ENCODE data around the gene PLA2G10. TPM values are rescaled to one million over a fixed set of nuclear protein-coding genes. Genes with fewer than 3 reads are reported as not detected.
A peak's percentile ranks its signal among the peaks of the same experiment; 100 is the strongest.
"Not testable (repeated sequence)": the region's sequence is repeated elsewhere in the genome, so short reads cannot be mapped to it uniquely, and the experiment has no call there.

Gene PLA2G10
- total RNA-seq: not detected

GRCh38 chr16:14694129-14694528 lies at the start of gene PLA2G10:
Gene PLA2G10 (minus strand): TSS chr16:14694308. CDS start chr16:14694229, 79 bp downstream.
- peak; percentile 76 for ATAC-seq

GRCh38 chr16:14742273-14743128 lies 48.4 kb upstream of the PLA2G10 start, which contains the start of gene NPIPA2:
Gene NPIPA2 (plus strand): TSS chr16:14742533. CDS start chr16:14748066, 5,533 bp downstream.
- peak; percentile 98 for ATAC-seq

DNA sequence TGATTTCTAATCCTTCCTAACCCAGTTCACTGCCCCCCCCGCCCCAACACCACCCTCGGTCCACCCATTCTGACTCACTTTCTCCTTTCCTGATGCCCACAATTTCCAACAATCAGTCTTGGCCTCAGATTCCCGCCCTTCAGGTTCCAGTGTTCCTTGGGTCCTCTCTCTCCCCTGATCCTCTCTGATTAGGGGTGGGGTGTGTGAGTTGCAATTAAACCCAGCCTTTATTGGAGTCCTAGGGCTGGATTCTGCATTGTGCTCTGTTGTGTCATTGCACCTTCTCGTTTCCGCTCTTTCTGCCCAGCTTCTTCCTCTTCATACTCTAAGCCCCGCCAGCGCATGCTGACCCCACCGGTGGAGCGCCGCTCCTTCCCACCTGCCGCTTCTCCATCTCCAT lies 47.7 kb upstream of the PLA2G10 start:
- ATAC-seq: peak; percentile 61

- peak; percentile 51 for ATAC-seq
These were observed 46.8 kb upstream of the PLA2G10 start for GRCh38 chr16:14740832-14741385.

GRCh38 chr16:14733233-14733632 lies 39.1 kb upstream of the PLA2G10 start:
- peak; percentile 72 for ATAC-seq

DNA sequence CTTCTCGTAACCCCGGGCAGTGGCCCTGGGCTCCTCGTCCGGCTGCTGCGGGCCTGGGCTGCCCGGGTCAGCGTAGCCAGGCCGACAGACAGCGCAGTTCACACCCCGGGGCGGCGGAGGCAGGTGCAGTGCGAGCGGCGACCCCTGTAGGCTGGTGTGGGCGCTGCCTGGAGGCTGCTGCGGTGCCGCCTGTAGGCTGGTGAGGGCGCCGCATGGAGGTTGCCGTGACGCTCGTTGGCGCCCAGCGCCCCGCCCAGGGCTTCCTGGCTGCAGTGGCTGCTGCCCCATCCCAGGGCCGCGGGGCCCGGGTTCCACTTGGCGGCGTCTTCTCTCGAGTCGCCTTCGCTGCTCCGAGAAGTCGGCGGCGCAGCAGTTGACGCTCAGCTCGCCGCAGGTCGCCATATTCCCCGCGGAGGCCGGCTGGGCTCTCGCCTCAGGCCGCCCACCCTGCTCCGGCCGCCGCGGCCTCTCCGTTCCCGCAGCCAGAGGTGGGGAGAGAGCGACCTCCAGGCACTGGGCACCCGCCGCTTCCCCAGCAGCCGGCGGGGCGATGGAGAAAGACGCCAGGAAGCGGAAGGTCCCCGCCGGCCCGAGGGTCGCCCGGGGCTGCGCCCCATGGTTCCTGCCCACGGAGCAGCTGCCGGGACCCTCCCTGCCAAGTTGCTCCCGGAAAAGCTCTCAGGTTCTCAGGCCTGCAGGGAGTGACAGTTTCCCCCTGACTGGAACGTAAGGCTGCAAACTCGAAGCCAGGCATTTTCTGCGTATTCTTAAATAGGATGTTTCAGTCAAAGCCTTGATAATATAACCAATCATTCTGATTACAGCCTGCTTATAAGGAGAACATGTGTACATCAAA lies 9.3 kb upstream of the PLA2G10 start, which contains the start of gene NPIPA3:
TSS of gene NPIPA3 (plus strand) at position 256 of the 856 bp plus-strand sequence. CDS start 5,533 bp downstream, outside the sequence.
- ATAC-seq: peak; percentile 99

- peak; percentile 57 for ATAC-seq
These were observed 8.6 kb upstream of the PLA2G10 start for GRCh38 chr16:14702672-14703071.

GRCh38 chr16:14701859-14702258 lies 7.8 kb upstream of the PLA2G10 start:
- ATAC-seq: peak; percentile 46

- not testable (repeated sequence) for ATAC-seq
These were observed 8.0 kb downstream of the PLA2G10 start for GRCh38 chr16:14685870-14686793.

DNA sequence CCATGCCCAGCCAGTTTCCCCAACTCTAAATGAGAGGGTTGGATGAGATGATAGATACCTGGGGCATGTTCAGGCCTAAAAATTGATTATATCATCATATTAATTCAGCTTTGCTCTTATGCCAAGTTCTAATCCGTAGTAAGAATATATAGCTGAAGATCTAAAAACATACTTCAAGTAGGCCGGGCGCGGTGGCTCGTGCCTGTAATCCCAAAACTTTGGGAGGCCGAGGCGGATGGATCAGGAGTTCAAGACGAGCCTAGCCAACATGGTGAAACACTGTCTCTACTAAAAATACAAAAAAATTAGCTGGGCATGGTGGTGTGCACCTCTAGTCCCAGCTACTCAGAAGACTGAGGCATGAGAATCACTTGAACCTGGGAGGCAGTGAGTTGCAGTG lies 12.0 kb downstream of the PLA2G10 start:
- no peak for ATAC-seq

DNA sequence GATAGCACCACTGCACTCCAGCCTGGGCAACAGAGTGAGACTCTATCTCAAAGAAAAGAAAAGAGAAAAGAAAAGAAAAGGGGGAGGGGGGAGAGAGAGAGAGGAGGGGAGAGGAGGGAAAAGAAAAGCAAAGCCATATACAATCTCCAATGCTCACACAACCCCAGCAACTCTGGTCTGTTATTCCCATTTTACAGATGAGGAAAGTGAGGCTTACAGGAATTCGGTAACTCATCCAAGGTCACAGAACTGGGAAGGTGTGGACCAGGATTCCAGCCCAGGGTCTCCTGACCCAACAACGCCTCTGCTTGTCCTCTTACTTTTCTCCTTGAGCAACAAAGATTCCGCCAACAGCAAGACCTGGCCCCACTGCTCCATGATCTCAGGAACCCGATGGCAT lies 13.0 kb downstream of the PLA2G10 start:
- no peak for ATAC-seq

- ATAC-seq: peak; percentile 35
These were observed 13.7 kb downstream of the PLA2G10 start for GRCh38 chr16:14680396-14680795.

- no peak for ATAC-seq
These were observed 15.2 kb downstream of the PLA2G10 start for GRCh38 chr16:14678748-14679497.

GRCh38 chr16:14677627-14678026 lies 16.5 kb downstream of the PLA2G10 start:
- no peak for ATAC-seq

- ATAC-seq: no peak
These were observed 17.5 kb downstream of the PLA2G10 start for GRCh38 chr16:14676633-14677032.

GRCh38 chr16:14672403-14672971 lies 21.6 kb downstream of the PLA2G10 start:
- peak; percentile 45 for ATAC-seq

- peak; percentile 93 for ATAC-seq
These were observed 24.3 kb downstream of the PLA2G10 start for GRCh38 chr16:14669776-14670175.

DNA sequence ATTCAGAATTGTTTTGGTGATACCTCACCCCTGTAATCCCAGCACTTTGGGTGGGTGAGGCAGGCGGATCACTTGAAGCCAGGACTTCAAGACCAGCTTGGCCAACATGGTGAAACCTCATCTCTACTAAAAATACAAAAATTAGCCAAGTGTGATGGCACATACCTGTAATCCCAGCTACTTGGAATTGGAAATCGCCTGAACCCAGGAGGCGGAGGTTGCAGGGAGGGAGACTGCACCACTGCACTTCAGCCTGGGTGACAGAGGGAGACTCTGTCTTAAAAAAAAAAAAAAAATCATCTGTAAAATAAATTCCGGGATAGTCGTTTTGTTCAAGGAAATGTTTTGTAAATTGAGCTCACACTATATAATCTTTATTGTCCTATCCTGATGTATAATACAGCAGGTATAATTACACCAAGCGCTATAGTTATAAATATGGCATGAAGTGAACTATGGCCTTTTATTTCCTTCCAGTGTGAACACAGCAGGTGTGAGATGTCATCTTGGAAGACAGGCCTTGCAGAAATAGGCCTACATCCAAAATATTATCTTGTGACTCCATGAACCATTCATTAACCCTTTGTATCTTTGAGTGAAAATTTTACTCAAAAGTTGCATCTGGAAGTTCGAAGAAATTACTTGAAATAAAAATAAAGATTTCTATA lies 25.4 kb downstream of the PLA2G10 start:
- no peak for ATAC-seq

GRCh38 chr16:14667347-14668266 lies 26.5 kb downstream of the PLA2G10 start:
- ATAC-seq: no peak

Measured in esophagus mucosa (tissue), 1 donor.